HepG2 (cell line): ENCODE measurements around the gene PLXNA1.

Experiments
- SMC3 ChIP-seq: IDR thresholded peaks from 2 replicates; pipeline ENCODE4 v1.6.1; 2011; ENCODE audit warnings: low read length, improper control_type of control experiment
- WIZ ChIP-seq: sonication (generic); formaldehyde crosslinking; IDR thresholded peaks from 2 replicates; pipeline ENCODE4 v1.5.1; 2020; ENCODE audit warnings: mild to moderate bottlenecking, missing genetic modification reagents
- ZNF460 ChIP-seq: sonication (generic); formaldehyde crosslinking; IDR thresholded peaks from 2 replicates; pipeline ENCODE4 v1.5.1; 2020; ENCODE audit warnings: missing genetic modification reagents, mild to moderate bottlenecking, borderline replicate concordance
- TF ChIP-seq, protein P1 (sequence below): sonication (generic); formaldehyde crosslinking; IDR thresholded peaks from 2 replicates; pipeline ENCODE4 v1.5.0; 2020; ENCODE audit warnings: mild to moderate bottlenecking, missing genetic modification reagents, moderate library complexity

DNA sequence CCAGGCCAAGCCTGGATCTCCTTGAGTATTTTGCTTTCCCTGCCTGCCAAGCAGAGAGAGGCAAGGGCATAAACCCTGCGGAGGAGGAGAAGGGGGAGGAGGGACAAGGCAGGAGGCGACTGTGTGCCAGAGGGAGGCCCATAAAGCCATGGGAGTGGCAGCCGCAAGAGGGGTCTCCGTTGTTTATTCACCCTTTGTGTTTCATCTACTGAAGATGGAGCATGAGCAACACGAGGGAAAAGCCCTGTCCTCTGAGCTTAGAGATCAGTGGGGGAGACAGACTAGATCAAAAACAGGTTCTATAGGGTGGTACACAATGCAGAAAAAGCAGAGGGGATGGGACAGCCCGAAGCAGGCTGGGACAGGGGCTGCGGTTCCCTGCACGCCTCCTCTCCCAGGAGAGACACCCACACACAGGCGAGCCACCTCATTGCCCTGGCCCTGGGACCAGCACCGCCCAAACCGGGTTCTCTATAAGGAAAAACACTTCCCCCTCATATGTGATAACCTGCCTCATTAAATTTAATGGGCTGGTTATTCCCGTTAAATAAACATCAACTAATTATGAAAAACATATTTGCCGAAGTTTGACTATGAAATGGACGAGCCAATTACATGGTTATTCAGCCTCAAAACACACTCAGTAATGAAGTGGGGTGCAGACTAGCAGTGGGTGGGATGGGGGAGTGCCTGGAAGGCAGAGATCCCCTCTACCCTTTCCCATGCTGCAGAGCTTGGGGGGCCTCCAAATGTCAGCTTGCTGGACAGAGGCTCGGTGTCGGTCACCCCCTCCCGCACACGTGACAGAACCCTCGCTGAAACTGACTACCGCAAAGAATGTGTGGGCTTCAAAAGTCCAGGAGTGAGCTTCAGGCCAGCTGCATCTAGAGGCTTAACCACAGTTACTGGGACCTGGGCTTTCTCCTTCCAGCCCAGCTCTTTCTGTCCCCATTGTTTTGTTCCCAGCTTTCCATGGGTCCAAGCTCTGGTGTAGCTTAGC is 14.2 kb upstream of the PLXNA1 start:
- TF ChIP-seq ZNF460 (CRISPR knock-in tag) (no peak), SMC3 (no peak), WIZ (no peak)
- TF ChIP-seq, protein P1, sequence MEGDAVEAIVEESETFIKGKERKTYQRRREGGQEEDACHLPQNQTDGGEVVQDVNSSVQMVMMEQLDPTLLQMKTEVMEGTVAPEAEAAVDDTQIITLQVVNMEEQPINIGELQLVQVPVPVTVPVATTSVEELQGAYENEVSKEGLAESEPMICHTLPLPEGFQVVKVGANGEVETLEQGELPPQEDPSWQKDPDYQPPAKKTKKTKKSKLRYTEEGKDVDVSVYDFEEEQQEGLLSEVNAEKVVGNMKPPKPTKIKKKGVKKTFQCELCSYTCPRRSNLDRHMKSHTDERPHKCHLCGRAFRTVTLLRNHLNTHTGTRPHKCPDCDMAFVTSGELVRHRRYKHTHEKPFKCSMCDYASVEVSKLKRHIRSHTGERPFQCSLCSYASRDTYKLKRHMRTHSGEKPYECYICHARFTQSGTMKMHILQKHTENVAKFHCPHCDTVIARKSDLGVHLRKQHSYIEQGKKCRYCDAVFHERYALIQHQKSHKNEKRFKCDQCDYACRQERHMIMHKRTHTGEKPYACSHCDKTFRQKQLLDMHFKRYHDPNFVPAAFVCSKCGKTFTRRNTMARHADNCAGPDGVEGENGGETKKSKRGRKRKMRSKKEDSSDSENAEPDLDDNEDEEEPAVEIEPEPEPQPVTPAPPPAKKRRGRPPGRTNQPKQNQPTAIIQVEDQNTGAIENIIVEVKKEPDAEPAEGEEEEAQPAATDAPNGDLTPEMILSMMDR (CRISPR knock-in tag), result no peak
